WTC11 (cell line): ENCODE results near the gene CACNA1H.
"Not testable (repeated sequence)": the region's sequence is repeated elsewhere in the genome, so short reads cannot be mapped to it uniquely, and the experiment has no call there.

Experiments
- CREM ChIP-seq: sonication (generic); formaldehyde crosslinking; IDR thresholded peaks from 2 replicates; pipeline ENCODE4 v1.8.1; 2022; ENCODE audit warnings: mild to moderate bottlenecking, missing genetic modification reagents, moderate library complexity
- CTCF ChIP-seq: fragments of 200-600 bp; IDR thresholded peaks from 2 replicates; pipeline ENCODE4 v1.8.0; 2022; ENCODE audit warnings: antibody characterized with exemption
- FOXP1 ChIP-seq: sonication (generic); formaldehyde crosslinking; IDR thresholded peaks from 2 replicates; pipeline ENCODE4 v1.8.0; 2022; ENCODE audit warnings: missing genetic modification reagents, mild to moderate bottlenecking, moderate library complexity, borderline replicate concordance
- HMGXB4 ChIP-seq: sonication (generic); formaldehyde crosslinking; IDR thresholded peaks from 2 replicates; pipeline ENCODE4 v1.8.1; 2023; ENCODE audit warnings: mild to moderate bottlenecking, moderate library complexity, missing genetic modification reagents
- TEAD4 ChIP-seq: sonication (generic); formaldehyde crosslinking; IDR thresholded peaks from 2 replicates; pipeline ENCODE4 v1.8.0; 2022; ENCODE audit warnings: mild to moderate bottlenecking, missing genetic modification reagents
- TP53 ChIP-seq: sonication (generic); formaldehyde crosslinking; IDR thresholded peaks from 2 replicates; pipeline ENCODE4 v1.8.1; 2023; ENCODE audit warnings: mild to moderate bottlenecking, missing genetic modification reagents
- ZNF416 ChIP-seq: fragments of 250-450 bp; sonication (Bioruptor Pico); IDR thresholded peaks from 2 replicates; pipeline ENCODE4 v1.9.0; 2021; ENCODE audit warnings: mild to moderate bottlenecking, inconsistent platforms
- TF ChIP-seq, protein P1 (sequence below): sonication (generic); formaldehyde crosslinking; IDR thresholded peaks from 2 replicates; pipeline ENCODE4 v1.8.0; 2022; ENCODE audit warnings: mild to moderate bottlenecking, missing genetic modification reagents
- TF ChIP-seq, protein P2 (sequence below): sonication (generic); formaldehyde crosslinking; IDR thresholded peaks from 2 replicates; pipeline ENCODE4 v1.8.0; 2022; ENCODE audit warnings: missing genetic modification reagents

DNA sequence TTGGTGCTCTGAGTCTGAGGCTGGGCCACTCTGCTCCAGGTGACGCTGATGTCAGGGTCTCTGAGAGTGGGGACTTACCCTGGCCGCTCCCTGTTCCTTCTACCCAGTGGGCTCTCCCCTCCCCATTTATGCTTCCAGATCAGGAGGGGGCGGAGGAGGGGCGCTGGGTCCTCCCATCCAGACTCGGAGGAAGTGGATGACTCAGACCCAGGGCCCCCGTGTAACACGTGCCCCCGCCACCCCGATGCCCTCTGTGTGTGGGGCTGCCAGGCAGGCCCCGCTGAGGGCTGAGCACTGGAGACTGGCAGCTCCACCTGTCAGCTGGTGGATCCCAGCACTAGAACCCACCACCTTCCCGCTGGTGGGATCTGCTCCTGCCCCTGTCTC, 77.2 kb downstream of the CACNA1H start, which contains the start of gene TPSB2:
- not testable (repeated sequence) for TF ChIP-seq CTCF; ZNF416 (CRISPR knock-in tag); CREM; TEAD4 (CRISPR knock-in tag); HMGXB4 (CRISPR knock-in tag); FOXP1 (CRISPR knock-in tag); TP53 (CRISPR knock-in tag)
- TF ChIP-seq, protein P1, sequence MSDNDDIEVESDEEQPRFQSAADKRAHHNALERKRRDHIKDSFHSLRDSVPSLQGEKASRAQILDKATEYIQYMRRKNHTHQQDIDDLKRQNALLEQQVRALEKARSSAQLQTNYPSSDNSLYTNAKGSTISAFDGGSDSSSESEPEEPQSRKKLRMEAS (CRISPR knock-in tag): not testable (repeated sequence)
- TF ChIP-seq, protein P2, sequence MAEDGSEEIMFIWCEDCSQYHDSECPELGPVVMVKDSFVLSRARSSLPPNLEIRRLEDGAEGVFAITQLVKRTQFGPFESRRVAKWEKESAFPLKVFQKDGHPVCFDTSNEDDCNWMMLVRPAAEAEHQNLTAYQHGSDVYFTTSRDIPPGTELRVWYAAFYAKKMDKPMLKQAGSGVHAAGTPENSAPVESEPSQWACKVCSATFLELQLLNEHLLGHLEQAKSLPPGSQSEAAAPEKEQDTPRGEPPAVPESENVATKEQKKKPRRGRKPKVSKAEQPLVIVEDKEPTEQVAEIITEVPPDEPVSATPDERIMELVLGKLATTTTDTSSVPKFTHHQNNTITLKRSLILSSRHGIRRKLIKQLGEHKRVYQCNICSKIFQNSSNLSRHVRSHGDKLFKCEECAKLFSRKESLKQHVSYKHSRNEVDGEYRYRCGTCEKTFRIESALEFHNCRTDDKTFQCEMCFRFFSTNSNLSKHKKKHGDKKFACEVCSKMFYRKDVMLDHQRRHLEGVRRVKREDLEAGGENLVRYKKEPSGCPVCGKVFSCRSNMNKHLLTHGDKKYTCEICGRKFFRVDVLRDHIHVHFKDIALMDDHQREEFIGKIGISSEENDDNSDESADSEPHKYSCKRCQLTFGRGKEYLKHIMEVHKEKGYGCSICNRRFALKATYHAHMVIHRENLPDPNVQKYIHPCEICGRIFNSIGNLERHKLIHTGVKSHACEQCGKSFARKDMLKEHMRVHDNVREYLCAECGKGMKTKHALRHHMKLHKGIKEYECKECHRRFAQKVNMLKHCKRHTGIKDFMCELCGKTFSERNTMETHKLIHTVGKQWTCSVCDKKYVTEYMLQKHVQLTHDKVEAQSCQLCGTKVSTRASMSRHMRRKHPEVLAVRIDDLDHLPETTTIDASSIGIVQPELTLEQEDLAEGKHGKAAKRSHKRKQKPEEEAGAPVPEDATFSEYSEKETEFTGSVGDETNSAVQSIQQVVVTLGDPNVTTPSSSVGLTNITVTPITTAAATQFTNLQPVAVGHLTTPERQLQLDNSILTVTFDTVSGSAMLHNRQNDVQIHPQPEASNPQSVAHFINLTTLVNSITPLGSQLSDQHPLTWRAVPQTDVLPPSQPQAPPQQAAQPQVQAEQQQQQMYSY (CRISPR knock-in tag): not testable (repeated sequence)
